Effector CD8-positive, alpha-beta T cell (primary cell): ENCODE measurements around the gene APOF.
"Not testable (repeated sequence)": the region's sequence is repeated elsewhere in the genome, so short reads cannot be mapped to it uniquely, and the experiment has no call there.

ENCODE experiments used
- DNase-seq: peaks from one replicate; lab custom pipeline; 2025; lab: John Stamatoyannopoulos, UW
- total RNA-seq, 4 experiments: gene quantifications; one replicate each; lab custom pipeline; 2026; lab: John Stamatoyannopoulos, UW

APOF gene, protein sequence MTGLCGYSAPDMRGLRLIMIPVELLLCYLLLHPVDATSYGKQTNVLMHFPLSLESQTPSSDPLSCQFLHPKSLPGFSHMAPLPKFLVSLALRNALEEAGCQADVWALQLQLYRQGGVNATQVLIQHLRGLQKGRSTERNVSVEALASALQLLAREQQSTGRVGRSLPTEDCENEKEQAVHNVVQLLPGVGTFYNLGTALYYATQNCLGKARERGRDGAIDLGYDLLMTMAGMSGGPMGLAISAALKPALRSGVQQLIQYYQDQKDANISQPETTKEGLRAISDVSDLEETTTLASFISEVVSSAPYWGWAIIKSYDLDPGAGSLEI
- 0 to 0.09 (median 0) reads per million in 4 experiments for total RNA-seq

DNA sequence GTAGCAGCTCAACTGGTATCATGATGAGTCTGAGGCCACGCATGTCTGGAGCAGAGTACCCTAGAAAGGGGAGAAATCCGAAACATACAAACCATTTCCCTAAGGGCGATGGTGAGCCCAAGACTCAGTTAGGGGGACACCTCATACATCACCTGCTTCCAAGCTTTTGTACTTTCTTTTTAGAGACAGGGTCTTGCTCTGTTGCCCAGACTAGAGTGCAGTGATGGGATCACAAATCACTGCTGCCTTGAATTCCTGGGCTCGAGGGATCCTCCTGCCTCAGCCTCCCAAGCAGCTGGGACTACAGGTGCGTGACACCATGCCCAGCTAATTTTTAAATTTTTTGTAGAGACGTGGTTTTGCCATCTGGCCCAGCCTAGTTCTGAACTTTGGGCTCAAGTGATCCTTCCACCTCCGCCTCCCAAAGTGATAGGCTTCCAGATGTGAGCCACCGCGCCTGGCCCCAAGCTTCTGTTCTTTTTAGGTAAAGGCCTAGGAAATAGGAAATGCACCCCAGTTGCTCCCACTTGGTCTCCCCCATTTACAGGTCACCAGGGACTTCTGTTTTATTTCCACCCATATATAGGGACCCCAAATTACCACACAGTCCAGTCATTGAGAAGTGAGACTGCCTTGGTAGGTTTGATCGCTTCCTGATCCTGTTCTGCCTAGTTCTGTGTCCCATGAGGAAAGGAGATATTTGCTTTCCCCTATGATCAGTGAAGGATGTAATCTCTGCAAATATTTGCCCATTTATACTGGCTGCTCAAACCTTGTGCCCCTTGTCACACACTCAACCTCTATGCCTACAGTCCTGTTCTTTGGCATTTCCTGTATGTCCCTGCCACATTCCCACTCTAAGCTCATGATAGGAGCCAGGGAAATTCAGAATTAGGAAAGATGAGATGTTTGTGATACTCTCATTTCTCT is at the start of gene APOF:
Gene APOF (minus strand): TSS at position 728 of the 930 bp plus-strand sequence. CDS start 112 bp downstream, at position 616.
- DNase-seq: no peak

GRCh38 chr12:56411781-56412639 is 49.4 kb upstream of the APOF start:
- DNase-seq: no peak

- no peak for DNase-seq
These were observed 48.1 kb upstream of the APOF start for GRCh38 chr12:56410768-56411167.

DNA sequence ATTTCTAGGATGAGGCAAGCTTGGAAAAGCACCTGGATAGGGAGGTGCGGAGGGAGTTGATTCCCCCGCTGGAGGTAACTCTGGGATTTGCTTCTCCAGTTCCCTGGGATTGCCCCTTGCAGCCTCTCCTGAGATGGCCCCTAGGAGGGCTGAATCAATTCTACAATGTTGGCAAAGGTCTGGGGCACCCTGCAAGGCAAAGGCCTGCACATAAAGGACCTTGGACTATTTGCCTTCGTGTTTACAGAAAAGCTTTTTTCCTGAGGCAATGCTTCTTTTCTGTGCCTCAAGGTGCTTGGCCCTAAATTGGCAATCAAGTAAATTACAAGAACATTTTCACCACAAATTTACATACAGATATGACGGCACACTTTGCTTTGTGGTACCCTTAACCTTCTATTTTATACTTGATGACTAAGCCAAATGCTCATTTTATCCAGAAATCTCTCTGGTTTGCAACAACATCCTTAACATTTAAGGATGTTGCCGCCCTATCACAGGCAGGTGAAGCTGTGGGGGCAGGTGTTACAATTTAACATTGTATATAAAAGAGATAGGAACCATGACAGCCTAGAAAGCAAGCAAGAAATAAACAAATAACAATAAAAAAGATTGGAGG is 46.3 kb upstream of the APOF start:
- DNase-seq: no peak

- not testable (repeated sequence) for DNase-seq
These were observed 41.6 kb upstream of the APOF start for GRCh38 chr12:56404227-56404626.

GRCh38 chr12:56401612-56402011 is 39.0 kb upstream of the APOF start:
- not testable (repeated sequence) for DNase-seq

GRCh38 chr12:56401125-56401524 is 38.5 kb upstream of the APOF start:
- not testable (repeated sequence) for DNase-seq

DNA sequence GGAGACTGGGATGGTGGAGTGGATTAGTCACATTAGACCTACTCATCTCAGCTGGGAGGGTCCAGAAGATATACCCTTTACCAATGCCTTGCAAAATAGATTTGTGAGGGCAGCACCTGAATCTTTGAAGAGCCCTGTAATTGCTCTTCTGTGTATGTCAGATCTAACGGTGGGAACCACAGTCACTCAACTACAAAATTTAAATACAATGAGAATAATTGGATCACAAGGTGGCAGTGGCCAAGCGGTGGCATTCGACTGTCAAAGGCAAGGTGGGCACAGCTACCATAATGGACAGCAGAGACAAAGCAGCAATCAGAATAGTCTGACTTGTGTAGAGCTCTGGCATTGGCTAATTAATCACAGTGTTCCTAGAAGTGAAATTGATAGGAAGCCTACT is 36.8 kb upstream of the APOF start:
- DNase-seq: not testable (repeated sequence)

- no peak for DNase-seq
These were observed 35.7 kb upstream of the APOF start for GRCh38 chr12:56398324-56398723.

DNA sequence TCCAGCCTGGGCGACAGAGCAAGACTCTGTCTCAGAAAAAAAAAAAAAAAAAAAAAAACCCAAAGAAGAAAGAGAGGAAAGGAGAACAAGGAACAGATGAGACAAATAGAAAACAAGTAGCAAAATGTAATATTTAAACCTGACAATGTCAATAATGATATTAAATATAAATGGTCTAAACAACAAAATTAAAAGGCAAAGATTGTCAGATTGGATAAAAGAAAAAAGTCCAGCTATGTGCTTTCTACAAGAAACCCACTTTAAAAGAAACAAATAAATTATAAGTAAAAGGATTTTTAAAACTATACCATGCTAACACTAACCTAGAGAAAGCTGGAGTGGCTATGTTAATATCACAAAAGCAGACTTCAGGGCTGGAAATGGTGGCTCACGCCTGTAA is 29.7 kb upstream of the APOF start:
- no peak for DNase-seq

- no peak for DNase-seq
These were observed 29.1 kb upstream of the APOF start for GRCh38 chr12:56391721-56392120.

GRCh38 chr12:56389412-56389811 is 26.8 kb upstream of the APOF start:
- DNase-seq: no peak

DNA sequence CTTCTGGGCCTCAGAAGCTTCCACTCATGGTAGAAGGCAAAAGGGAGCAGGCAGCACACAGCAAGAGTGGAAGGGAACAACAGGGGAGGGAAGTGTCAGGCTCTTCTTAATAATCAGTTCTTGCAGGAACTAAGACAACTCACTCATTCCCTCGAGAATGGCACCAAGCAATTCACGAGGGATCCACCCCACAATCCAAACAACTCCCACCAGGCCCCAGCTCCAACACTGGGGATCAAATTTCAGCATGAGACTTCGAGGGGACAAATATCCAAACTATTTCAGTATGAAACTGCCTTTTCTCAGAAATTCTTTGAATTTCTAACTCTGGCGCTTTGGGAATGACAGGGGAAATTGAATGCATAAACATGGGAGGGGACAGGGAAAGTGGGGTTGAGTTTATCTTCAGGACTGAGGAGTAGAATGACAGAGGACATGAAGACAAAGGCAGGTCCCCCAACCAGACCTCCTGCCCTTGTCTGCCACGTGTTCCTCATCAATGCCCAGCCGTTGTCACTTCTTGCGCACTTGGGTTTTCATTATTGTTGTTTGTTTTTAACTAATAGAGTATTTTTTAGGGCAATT is 24.6 kb upstream of the APOF start:
- no peak for DNase-seq

- DNase-seq: no peak
These were observed 23.2 kb upstream of the APOF start for GRCh38 chr12:56385873-56386272.

DNA sequence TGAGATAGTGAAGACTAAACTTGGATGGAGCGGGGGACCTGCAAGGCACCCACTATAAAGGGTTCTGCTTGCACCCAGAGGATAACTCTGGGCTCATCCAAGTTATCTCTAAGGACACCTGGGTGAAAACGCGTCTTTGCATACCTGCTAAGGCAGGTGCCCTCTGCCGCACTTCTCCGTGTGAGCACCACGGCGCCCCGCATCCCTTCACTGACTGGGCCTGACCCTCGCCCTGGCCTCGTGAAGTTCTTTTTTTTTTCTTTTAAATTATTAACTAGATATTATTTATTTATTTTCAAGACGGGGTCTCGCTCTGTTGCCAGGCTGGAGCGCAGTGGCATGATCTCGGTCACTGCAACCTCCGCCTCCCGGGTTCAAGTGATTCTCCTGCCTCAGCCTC is 20.0 kb upstream of the APOF start:
- DNase-seq: no peak

- DNase-seq: no peak
These were observed 15.3 kb upstream of the APOF start for GRCh38 chr12:56377989-56378316.

DNA sequence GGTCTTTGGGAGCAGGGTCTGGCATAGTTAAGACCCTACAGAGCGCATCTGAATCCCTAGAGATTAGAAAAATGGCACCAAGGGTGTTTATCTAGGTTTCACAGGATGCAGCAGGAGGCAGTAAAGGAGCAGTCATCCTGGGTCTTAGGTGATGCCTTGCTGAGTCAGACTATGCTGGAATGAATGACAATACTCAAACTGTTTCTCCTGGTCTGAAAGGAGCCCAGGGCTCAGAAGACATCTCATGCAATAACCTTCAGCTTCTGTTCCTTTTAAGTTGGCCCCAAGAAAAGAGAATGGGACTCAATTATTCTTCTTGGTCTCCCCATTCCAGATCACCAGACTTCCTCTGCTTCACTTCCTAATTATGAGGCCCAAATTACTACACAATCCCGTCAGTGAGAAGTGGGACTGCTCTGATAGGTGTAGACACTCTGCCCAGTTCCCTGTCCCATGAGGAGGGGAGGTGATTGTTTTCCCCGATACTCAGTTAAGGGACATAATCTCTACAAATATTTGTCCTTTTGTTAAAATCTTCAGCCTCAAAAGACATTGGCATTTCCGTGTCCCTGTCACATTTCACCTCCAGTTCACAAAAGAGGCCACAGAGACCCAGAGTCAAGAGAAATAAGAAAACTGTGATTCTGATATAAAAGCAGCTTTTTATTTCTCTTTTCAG is 14.8 kb upstream of the APOF start:
- DNase-seq: no peak

- no peak for DNase-seq
These were observed 13.2 kb upstream of the APOF start for GRCh38 chr12:56375598-56376434.

GRCh38 chr12:56374726-56375597 is 12.3 kb upstream of the APOF start:
- DNase-seq: no peak
